GM19455 (cell line): ENCODE results near the gene NISCH.
"Not testable (repeated sequence)": the region's sequence is repeated elsewhere in the genome, so short reads cannot be mapped to it uniquely, and the experiment has no call there.

Source experiments
- ATAC-seq: cut with Tn5 transposase; IDR thresholded peaks from one replicate; pipeline ENCODE4 v1.9.1; 2021; ENCODE audit not compliant: unreplicated experiment

The NISCH gene

DNA sequence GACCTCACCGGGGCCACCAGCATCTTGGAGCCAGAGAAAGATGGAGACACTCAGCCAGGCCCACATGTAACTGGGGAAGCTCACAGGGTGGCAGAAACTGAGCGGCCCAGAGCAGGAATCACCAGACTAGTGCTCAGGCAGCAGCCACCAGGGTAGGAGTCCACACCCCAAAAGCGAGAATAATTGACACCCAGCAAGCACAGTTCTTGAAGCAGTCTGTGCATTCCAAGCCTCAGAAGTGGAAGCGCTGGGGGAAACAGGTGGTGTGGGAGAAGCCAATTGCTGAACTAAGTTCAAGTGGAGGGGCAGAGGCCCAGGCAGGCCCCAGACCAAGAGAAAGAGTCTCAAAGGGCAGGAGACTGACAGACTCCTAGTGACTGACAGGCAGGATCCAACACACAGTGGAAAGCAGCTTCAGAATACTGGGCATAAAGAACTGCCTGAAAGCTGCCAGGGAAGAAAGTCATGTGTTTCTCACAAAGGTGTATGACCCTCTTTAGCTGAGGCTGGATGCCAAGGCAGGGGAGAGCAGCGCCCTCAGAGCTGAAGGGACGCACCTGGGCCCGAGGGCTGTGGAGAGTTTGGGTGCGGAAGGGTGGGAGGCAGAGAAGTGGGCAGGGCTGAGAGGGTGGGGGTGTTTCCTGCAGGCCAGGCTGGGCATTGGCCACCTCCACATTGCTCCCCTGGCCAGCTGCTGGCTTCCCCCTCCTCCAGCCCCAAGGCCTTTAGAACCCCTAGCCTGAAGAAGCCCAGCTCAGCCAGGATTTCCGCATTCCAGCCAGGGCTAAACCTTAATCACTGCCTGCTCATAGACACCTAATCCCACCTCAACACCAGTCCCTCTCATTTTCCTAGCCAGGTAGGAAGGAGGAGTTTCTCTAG lies 70.5 kb downstream of the NISCH start:
- no peak for ATAC-seq

- not testable (repeated sequence) for ATAC-seq
Measured at GRCh38 chr3:52526671-52527038, 71.3 kb downstream of the NISCH start.

GRCh38 chr3:52527039-52527731 lies 71.8 kb downstream of the NISCH start:
- no peak for ATAC-seq

DNA sequence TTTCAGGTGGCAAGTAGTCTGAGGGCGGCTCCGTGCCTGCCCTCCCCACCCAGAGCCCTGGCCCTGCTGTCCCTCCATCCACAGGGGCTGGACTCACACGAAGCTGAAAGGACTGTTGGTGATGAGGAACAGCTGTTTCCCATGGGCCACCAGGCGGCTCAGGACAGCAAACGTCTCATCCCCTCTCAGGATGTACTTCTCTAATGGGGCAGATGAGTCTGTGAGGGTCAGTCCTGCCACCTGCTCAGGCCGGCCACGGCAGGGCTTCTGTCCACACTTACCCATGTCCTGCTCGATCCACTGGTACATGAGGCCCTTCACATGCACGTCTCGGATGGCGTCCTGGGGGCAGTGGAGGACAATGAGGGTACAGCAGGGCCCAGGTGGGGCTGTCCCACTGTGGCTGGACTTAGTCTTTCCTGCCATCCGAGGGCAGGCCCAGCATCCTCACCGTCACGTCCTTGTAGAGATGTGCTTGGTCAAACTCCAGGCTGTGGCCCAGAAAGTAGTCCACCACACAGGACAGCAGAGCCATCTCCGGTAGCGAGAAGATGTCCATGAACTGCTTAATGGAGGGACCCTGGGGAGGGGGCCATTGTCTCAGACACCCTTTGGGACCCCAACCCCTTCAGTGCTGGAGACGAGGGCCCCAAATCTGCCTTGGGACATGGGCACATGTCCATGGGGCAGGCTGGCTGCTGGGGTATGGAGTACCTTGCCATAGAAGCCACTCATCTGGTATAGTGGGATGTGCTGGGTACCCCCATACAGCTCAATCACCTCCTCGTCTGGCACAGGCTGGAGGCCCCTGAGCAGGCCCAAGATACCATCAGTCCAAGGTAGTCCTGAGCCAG lies 72.6 kb downstream of the NISCH start:
- ATAC-seq = no peak

DNA sequence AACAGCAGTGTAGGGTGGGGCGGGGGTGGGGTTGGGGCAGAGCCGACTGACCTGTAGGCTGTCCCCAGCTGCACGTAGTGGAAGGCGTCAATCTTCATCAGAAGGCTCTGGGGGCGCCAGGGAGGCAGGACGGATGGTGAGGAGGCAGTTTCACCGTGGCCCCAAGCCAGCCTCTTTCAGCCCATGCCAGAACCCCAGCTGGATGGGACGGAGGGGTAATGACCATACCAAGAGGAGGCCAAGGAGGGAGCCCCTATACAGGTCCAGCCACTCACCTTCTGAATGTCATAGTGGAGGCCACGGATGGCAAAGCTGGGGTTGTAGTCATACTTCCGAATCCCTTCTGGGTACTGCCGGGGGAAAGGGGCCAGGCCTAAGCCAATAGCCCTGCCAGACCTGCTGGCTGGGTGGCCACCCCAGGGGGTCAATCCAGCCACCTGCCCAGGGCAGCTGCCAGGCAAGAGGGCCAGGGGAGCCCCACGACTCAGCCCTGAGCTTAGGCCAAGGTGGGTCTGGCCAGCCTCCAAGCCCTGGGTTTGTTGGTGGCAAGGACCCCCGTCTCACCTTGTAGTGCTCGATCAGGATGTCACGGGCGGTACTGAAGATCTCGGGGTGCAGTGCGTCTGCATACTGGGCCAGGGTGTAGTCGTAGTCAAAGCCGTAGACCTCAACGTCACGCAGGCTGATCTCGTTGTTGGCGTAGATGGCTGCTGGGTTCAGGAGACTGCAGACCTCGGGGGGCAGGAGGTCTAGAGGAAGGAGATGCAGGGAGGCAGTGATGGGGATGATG lies 73.4 kb downstream of the NISCH start:
- ATAC-seq = no peak

GRCh38 chr3:52529376-52530333 lies 74.3 kb downstream of the NISCH start:
- no peak for ATAC-seq

GRCh38 chr3:52530918-52531826 lies 75.8 kb downstream of the NISCH start:
- no peak for ATAC-seq

DNA sequence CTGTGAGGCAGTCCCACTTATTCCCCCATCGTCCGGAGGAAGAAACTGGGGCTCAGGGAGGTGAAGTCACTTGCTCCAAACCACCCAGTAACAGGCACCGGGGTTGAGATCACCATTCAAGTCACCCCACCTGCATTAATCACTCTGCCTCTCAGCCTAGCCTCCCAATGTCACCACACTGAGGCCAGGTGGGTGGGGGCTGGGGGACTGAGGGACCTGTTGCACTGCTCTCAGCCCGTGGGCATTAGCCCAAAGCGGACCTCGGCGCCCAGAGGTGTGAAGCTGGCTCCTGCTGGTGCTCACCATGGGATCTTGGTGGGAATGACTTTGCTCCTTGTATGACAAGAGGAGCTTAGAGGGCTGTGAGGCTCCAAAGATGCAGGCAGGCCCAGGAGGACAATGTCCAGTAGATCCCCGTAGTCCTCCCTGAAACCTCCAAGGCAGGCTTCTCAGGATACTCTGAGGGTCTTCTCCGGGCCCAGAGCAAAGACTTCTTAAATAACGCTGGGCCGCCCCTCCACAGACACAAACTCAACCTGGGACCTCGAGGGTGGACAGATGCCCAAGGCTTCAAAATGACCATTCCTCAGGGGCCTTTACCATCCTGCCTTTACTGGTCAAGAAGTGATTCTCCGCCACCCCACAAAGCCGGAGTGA lies 76.6 kb downstream of the NISCH start:
- ATAC-seq = no peak

DNA sequence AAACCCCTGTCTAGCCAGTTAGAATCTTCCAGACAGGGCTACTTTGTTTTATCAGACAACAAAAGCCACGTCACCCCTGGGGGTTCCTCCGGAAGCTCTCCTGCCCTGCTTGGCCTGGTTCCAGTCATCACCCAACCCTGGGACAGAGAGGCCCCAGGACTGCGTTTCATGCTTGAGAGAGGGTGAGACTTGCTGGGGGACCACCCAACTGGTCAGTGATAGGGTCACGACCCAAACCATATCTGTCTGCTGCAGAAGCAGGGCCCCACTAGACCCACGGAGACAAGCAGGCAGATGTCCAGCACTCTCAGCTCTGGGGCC lies 77.1 kb downstream of the NISCH start:
- ATAC-seq = no peak

DNA sequence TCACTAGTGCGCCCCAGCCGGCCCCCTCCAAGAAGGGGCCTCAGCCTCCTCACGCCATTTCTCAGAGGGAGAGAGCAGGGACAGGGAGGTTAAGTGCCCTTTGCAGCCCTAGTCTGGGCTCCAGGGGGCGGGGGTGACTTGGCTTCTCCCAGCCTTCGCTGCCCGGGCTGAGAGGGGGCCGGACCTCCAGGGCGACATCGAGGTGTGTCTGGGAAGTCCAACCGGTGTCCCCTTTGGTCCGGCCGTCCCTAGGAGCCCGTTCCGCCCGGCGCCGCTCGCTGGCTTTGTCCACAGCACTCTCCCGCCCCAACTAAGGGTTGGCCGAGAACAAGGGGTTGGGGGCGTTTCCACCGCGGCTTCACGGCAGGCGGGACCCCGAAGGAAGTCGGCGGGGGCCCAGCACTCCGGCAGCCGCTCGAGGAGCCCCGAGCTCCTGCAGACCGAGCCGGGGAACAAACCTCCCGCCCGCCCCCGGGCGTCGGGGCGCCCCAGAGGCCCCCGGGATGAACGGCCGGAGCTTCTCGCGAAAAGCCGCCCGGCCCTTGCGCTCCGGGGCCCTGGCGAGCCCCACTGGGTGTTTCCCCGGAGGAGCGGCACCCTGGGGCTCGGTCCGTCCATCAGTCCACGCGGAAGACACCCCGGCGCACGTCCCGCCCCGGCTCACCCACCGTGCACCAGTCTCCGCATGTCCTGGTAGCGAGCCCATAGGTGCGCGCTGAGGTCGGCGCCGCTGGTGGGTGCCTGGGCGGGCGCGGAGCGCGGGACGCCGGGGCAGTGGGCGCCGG lies 77.6 kb downstream of the NISCH start:
- ATAC-seq = peak; percentile 6

GRCh38 chr3:52533623-52534280 lies 78.3 kb downstream of the NISCH start, which contains the start of gene NT5DC2:
Gene NT5DC2 (minus strand): TSS chr3:52533857. CDS start chr3:52533737, 120 bp downstream.
- ATAC-seq = peak; percentile 34

DNA sequence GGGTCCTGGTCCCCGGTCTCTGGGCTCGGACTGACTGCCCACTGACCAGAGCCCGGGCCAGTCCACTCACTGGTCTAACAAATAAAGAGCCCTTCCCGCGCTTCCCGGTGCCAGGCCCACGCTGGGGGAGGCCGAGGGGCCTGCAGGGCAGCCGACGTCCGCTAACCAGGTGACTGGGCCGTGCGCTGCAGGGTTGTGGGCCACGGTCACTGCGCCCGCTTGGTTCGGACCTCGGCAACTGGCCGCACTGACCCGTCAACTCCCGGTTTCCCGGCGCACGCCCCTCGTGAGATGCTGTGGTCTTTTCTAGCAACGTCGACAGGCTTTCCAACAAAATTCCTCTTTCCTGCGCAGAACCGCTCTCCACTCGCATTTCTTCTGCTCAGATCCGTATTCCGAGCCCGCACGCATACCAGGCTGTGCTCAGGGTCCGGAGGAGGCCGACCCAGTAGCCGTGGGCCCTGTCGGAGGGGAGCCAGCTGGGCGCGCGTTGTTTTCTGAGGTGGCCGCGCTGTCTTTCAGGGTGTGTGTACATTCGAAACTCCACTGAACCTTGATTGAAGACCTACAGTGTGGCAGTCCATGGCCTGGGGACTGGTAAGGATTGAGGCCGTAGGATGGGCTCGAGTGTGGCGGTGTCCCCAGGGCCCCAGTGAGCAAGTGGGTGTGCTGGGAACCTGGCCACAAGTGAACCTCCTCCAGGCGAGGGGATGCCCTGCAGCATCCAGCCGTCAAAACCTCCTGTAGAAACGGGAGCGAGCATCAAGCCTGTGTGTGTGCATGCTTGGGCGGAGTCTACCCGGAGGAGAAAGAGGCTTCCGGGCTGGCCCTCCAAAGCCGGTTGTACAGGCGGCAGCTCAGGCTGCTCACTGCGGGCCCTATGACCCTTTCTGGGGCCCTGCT lies 79.1 kb downstream of the NISCH start:
- no peak for ATAC-seq

GRCh38 chr3:52535411-52536111 lies 80.2 kb downstream of the NISCH start:
- ATAC-seq = no peak

GRCh38 chr3:52536112-52536368 lies 80.6 kb downstream of the NISCH start:
- ATAC-seq = no peak
